ENCODE results near the gene TSPY3.
"Not testable (repeated sequence)": the region's sequence is repeated elsewhere in the genome, so short reads cannot be mapped to it uniquely, and the experiment has no call there.

TSPY3 gene, protein sequence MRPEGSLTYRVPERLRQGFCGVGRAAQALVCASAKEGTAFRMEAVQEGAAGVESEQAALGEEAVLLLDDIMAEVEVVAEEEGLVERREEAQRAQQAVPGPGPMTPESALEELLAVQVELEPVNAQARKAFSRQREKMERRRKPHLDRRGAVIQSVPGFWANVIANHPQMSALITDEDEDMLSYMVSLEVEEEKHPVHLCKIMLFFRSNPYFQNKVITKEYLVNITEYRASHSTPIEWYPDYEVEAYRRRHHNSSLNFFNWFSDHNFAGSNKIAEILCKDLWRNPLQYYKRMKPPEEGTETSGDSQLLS

GRCh38 chrY:9398121-9398520 lies at the start of gene TSPY3:
TSPY3 (plus strand) TSS chrY:9398421; CDS start chrY:9398467, 46 bp downstream.
- DNase-seq (ENCODE audit: low read depth) = not testable (repeated sequence)

GRCh38 chrY:9357497-9357896 lies 40.7 kb upstream of the TSPY3 start, which contains the start of gene TSPY8:
TSPY8 (plus strand) TSS chrY:9357797; CDS start chrY:9357843, 46 bp downstream.
- DNase-seq (ENCODE audit: low read depth) = not testable (repeated sequence)

DNA sequence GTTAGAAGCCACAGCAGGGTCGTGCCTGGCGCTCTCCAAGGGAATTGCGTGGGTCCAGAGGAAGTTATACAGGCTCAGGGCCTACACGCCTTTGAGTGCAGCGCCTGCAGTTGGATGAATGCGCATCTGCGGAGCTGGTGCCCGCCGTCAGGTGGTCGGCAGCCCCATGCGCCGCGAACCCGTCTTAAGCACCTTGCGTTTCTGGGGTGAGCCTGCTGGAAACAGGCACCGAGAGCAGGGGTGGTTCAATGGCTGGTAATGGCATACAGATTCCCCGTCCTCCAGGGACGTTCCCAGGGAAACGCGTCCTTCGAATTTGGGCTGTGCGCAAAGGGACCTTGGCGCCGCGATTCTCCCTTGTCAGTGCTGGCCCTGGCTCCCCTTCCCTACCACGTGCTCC lies 1.7 kb upstream of the TSPY3 start:
- not testable (repeated sequence) for DNase-seq (ENCODE audit: low read depth)

Data from activated gamma-delta T cell treated with anti-CD3 and anti-CD28 coated beads, Interleukin-2, amount 50 U/mL, for 16 hours (primary cell).